ENCODE results near the gene BZW1. TPM values are rescaled to one million over a fixed set of nuclear protein-coding genes. Genes with fewer than 3 reads are reported as not detected.

Gene BZW1
- polyA plus RNA-seq, 1 donor (not counting 4 experiments of a cell fraction or from before 2014, with no cell fraction given), result 402 TPM

- Histone ChIP-seq H3K9me1 (ENCODE audit: control insufficient read depth, extremely low read depth, insufficient read depth, low read length) (no peaks in the 10 kb centered on the region), H2AFZ (ENCODE audit: control insufficient read depth, low read length) (no peak overlapping the region), H3K4me2 (ENCODE audit: control insufficient read depth, extremely low read depth, insufficient read depth, low read depth, low read length) (no peak overlapping the region), H3K4me3 (ENCODE audit: control insufficient read depth in 2 of 3, extremely low read depth in 1 of 3, insufficient read depth in 2 of 3, low read depth in 1 of 3, low read length in 3 of 3) (no peak overlapping the region), H3K27ac (ENCODE audit: control insufficient read depth, insufficient read depth, low read length) (no peak overlapping the region), H3K9me3 (ENCODE audit: control insufficient read depth, low read depth, low read length) (no peaks in the 10 kb centered on the region), H3K36me3 (ENCODE audit: control insufficient read depth in 2 of 2, extremely low read depth in 1 of 2, insufficient read depth in 2 of 2, low read length in 2 of 2) (no peaks in the 10 kb centered on the region), H3K27me3 (ENCODE audit: control insufficient read depth, extremely low read depth, insufficient read depth, low read length) (no peaks in the 10 kb centered on the region), H3K4me1 (ENCODE audit: control insufficient read depth, extremely low read depth, insufficient read depth, low read length) (peaks cover 17% of the 10 kb centered on the region), H4K20me1 (ENCODE audit: control insufficient read depth, extremely low read depth, insufficient read depth, low read length) (no peaks in the 10 kb centered on the region), H3K79me2 (ENCODE audit: control insufficient read depth, insufficient read depth, low read length) (no peaks in the 10 kb centered on the region), H3K9ac (ENCODE audit: control insufficient read depth, extremely low read depth, insufficient read depth, low read length) (no peak overlapping the region)
- DNase-seq (ENCODE audit: low read depth, low spot score), result no peak
- no peak for FAIRE-seq
- no peak for TF ChIP-seq CTCF (optimal IDR thresholded peaks at IDR 0.05 in 1 of 3, IDR thresholded peaks at IDR 0.05 in 1 of 3, conservative IDR thresholded peaks at IDR 0.05 in 1 of 3; ENCODE audit: extremely low read depth in 1 of 3, insufficient read depth in 2 of 3, low read length in 3 of 3)
- TF ChIP-seq EZH2 (IDR thresholded peaks at IDR 0.05; ENCODE audit: low read length), result no peak
- dilution Hi-C loops (cut with MboI; ENCODE audit: extremely low pct_ligation_motif_present, low sequenced_read_pairs), result no loop called here
Measured at GRCh38 chr2:200791905-200792304, 19.8 kb upstream of the BZW1 start.

- Histone ChIP-seq H3K27me3 (ENCODE audit: control insufficient read depth, extremely low read depth, insufficient read depth, low read length) (no peaks in the 10 kb centered on the region), H2AFZ (ENCODE audit: control insufficient read depth, low read length) (no peak overlapping the region), H3K9me3 (ENCODE audit: control insufficient read depth, low read depth, low read length) (no peaks in the 10 kb centered on the region), H3K9ac (ENCODE audit: control insufficient read depth, extremely low read depth, insufficient read depth, low read length) (no peak overlapping the region), H3K36me3 (ENCODE audit: control insufficient read depth in 2 of 2, extremely low read depth in 1 of 2, insufficient read depth in 2 of 2, low read length in 2 of 2) (no peaks in the 10 kb centered on the region), H3K4me1 (ENCODE audit: control insufficient read depth, extremely low read depth, insufficient read depth, low read length) (no peaks in the 10 kb centered on the region), H3K27ac (ENCODE audit: control insufficient read depth, insufficient read depth, low read length) (no peak overlapping the region), H3K4me3 (ENCODE audit: control insufficient read depth in 2 of 3, extremely low read depth in 1 of 3, insufficient read depth in 2 of 3, low read depth in 1 of 3, low read length in 3 of 3) (no peak overlapping the region), H3K9me1 (ENCODE audit: control insufficient read depth, extremely low read depth, insufficient read depth, low read length) (no peaks in the 10 kb centered on the region), H4K20me1 (ENCODE audit: control insufficient read depth, extremely low read depth, insufficient read depth, low read length) (no peaks in the 10 kb centered on the region), H3K4me2 (ENCODE audit: control insufficient read depth, extremely low read depth, insufficient read depth, low read depth, low read length) (no peak overlapping the region), H3K79me2 (ENCODE audit: control insufficient read depth, insufficient read depth, low read length) (no peaks in the 10 kb centered on the region)
- TF ChIP-seq CTCF (optimal IDR thresholded peaks at IDR 0.05 in 1 of 3, IDR thresholded peaks at IDR 0.05 in 1 of 3, conservative IDR thresholded peaks at IDR 0.05 in 1 of 3; ENCODE audit: extremely low read depth in 1 of 3, insufficient read depth in 2 of 3, low read length in 3 of 3) (no peak), EZH2 (IDR thresholded peaks at IDR 0.05; ENCODE audit: low read length) (no peak)
- DNase-seq (ENCODE audit: low read depth, low spot score) (no peak), FAIRE-seq (no peak)
- dilution Hi-C loops (cut with MboI; ENCODE audit: extremely low pct_ligation_motif_present, low sequenced_read_pairs), result no loop called here
Measured at GRCh38 chr2:200794143-200794542, 17.6 kb upstream of the BZW1 start.
